GM12878 (cell line): ENCODE data around the gene RIMBP2.

Experiments used
- CBFB ChIP-seq: IDR thresholded peaks from 2 replicates; pipeline ENCODE4 v1.6.1; 2016; ENCODE audit warnings: antibody characterized with exemption, low read depth
- GABPA ChIP-seq: IDR thresholded peaks from 2 replicates; pipeline ENCODE4 v1.6.1; 2014; ENCODE audit warnings: antibody characterized with exemption, low read depth, mild to moderate bottlenecking, inconsistent platforms

GRCh38 chr12:130487636-130488357, 228.3 kb downstream of the RIMBP2 start:
- TF ChIP-seq CBFB: no peak
- TF ChIP-seq GABPA: no peak
